AG09319 (cell line): ENCODE results near the gene PCNX3.
A peak's percentile ranks its signal among the peaks of the same experiment; 100 is the strongest.

Experiments
- DNase-seq: peaks from one replicate; pipeline ENCODE4 v3.0.0-alpha.2; 2010; ENCODE audit warnings: low read depth; ENCODE audit errors: extremely low read depth
- TF ChIP-seq, protein P1 (sequence below): IDR thresholded peaks from 2 replicates; pipeline ENCODE4 v1.5.1; 2011; ENCODE audit warnings: low read depth, mild to moderate bottlenecking, inconsistent platforms, low read length, moderate library complexity

PCNX3 gene

DNA sequence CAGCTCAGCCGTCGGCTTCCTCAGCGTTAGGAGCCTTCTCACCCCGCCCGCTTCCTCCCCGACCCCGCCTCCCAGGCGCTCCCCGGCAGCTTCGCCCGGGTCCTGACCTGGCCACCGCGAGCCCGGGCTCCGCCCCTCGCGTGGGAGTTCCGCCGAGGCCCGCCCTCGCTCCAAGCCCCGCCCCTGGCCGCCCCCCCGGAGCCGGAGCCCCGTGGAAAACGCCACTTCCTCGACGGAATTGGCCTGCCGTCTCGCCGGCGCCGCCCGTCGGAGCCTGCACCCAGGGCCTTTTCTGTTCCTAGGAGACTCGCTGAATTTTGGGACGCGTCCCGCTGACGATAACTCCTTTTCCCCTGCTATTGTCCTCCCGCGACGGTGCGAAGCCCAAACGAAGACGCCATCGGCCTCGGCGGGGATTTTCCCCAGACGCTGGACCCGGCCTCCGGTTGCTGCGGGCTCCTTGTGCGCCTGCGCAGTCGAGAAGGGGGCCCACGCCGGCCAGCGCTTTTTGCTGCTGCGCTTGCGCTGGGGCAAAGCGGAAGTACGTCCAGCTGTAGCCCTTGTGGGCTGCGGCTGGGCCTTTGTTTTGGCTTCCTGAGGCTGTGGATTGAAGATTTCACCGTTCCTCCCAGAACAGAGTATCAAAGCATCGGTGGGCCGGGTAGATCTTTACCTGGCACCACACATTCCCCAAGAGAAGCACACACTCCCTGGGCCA, 37.1 kb downstream of the PCNX3 start:
- TF ChIP-seq, protein P1, sequence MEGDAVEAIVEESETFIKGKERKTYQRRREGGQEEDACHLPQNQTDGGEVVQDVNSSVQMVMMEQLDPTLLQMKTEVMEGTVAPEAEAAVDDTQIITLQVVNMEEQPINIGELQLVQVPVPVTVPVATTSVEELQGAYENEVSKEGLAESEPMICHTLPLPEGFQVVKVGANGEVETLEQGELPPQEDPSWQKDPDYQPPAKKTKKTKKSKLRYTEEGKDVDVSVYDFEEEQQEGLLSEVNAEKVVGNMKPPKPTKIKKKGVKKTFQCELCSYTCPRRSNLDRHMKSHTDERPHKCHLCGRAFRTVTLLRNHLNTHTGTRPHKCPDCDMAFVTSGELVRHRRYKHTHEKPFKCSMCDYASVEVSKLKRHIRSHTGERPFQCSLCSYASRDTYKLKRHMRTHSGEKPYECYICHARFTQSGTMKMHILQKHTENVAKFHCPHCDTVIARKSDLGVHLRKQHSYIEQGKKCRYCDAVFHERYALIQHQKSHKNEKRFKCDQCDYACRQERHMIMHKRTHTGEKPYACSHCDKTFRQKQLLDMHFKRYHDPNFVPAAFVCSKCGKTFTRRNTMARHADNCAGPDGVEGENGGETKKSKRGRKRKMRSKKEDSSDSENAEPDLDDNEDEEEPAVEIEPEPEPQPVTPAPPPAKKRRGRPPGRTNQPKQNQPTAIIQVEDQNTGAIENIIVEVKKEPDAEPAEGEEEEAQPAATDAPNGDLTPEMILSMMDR, result no peak
- DNase-seq, result peak; percentile 87

DNA sequence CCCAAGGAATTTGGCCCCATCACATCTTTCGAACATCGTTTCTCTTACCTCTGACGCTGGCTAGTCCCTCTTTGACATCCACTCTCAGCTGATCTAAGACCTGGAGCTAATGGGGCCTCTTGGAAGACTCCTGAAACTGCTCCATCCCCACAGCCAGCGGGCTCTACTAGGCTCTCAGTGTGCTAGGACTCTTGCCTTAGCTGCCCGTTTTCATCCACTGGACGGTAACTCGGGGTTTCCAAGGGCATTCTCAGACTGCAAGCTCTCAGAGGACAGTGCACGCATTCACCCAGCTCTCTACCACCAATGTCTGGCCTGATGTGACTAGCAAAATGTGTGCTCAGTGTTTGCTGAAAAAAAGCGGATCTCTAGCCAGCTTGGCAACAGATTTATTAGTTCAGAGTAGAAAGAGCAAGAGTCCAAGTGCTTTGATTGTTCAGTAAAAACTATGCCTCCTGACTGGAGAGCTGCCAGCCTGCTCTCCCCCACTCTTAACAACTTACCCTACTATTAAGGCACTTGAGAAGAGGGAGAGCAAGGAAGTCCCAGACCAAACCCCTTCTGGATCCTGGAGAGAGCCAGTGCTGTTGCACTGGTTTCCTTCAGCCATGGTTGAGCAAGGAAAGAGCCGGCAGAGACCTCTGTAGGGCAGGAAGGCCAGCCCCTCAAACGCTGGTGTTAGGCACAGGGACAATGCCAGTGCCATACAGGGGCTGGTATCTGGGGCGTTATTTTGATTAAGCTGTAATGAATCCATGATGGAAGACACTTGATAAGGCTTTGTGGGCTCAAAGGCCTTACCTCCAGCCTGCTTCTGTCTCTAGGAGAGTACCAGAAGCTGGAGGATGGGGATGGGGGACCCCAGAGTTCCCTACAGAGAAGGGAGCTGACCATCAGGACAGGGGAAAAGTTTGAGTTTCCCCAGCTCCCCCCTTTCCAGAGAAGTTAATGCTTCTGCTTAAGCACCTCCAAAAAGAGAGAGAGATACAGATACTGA, 38.0 kb downstream of the PCNX3 start:
- no peak for DNase-seq
- TF ChIP-seq, protein P1, result no peak

DNA sequence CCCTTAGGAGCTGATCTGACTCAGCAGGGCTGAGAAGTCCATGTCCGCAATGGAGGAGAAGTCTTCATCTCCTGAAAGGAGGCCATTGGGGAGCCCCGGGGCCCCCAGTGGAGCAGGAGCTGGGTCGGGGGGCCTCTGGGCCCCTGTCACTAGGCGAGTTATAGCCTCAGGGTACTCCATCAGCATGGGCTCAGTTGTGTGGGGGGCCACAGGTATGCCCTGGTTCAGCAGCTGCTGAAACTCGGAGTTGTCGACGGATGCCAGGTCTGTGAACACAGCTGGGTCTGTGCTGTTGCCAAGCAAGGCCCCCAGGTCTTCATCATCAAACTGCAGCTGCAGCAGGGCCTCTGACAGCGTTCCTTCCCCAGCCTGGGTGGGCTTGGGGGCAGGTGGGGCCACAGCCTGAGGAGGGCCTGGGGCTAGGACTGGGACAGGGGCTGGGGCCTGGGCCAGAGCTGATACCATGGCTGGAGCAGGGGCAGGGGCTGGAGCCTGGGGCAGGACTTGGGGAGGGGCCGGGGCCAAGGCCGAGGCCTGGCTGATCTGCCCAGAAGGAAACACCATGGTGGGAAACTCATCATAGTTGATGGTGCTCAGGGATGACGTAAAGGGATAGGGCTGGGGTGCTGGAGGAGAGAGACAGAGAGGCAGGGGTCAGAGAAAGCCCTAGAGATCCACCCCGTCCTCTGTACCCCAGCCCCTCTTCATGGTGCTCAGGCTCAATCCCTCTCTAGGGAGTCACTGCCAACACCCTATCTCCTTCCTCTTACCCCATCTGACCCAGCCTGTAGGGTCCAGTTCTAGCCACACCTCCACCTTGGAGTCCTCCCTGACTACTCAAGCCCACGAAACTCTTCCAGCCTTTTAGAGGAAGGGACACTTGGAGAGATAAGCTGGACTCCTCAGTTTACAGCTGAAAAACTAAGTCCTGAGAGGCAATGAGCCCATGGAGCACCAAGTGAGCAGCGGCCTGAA, 39.1 kb downstream of the PCNX3 start:
- no peak for DNase-seq
- TF ChIP-seq, protein P1, result no peak

DNA sequence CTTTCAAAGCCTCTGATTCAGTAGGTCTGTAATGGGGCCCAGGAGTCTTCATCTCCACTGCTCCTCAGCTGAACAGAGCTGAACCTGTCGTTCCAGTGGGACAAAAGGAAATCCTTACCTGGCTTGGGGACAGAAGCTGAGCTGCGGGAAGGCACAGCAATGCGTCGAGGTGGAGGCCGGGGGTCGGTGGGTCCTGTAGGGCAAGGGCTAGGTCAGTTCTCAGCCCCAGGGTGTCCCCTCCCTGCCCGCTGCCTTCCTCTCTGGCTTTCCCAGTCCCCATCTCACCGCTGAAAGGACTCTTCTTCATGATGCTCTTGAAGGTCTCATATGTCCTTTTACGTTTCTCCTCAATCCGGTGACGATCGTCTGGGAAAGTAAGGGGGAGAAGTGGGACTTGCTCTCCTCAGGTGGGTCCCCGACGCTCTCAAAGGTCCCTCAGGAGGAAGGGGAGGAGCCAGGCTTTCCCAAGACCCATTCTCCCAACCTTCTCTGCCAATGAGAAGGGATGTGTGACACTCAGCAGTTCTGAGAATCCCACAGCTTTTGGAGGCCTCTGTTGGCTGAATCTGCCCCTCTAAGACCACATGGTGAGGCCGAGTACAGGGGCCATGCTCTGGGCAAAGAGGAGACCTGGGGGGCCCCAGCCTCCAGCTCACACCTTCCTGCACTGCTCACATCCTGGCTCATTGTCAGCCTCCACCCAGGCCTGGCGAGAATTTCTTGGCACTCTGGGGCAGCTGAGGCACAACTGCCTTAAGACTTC, 40.2 kb downstream of the PCNX3 start:
- no peak for DNase-seq
- TF ChIP-seq, protein P1, result no peak

DNA sequence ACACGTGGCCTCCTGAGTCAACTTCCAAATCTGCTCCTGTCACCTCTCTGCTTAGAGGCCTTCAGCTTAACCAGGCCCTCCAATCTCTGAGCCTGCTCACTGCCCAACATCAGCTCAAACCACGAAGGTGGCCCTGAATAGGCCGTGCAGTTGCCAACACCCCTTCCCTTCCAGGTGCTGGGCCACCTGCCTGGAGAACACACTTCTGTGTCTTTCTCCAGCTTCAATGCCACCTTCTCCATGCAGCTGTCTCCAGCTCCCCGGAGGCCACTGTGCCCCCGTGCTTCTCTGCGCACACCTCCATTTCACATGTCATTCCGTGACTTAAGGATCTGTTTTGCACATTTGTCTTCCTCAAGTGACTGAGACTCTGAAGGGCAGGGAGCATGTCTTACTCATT, 41.9 kb downstream of the PCNX3 start:
- DNase-seq, result no peak
- TF ChIP-seq, protein P1, result no peak
